GM12892 (cell line): ENCODE results near the gene SMPX.

Experiments used
- DNase-seq: peaks from one replicate; pipeline ENCODE4 v3.0.0; 2011; ENCODE audit not compliant: insufficient read length
- FAIRE-seq: peaks from 2 replicates; lab custom pipeline; 2011; peaks lifted over from hg19 to GRCh38; lab: Jason Lieb, UNC
- POLR2A ChIP-seq: IDR thresholded peaks from 2 replicates; pipeline ENCODE4 v1.6.1; 2011; ENCODE audit warnings: low read depth, low read length, control low read depth
- POLR2AphosphoS5 ChIP-seq: IDR thresholded peaks from 2 replicates; pipeline ENCODE4 v1.6.1; 2011; ENCODE audit warnings: low read depth, low read length, control low read depth
- TAF1 ChIP-seq: IDR thresholded peaks from 2 replicates; pipeline ENCODE4 v1.6.1; 2011; ENCODE audit warnings: low read depth, mild to moderate bottlenecking, control low read depth, low read length, borderline replicate concordance

SMPX gene

DNA sequence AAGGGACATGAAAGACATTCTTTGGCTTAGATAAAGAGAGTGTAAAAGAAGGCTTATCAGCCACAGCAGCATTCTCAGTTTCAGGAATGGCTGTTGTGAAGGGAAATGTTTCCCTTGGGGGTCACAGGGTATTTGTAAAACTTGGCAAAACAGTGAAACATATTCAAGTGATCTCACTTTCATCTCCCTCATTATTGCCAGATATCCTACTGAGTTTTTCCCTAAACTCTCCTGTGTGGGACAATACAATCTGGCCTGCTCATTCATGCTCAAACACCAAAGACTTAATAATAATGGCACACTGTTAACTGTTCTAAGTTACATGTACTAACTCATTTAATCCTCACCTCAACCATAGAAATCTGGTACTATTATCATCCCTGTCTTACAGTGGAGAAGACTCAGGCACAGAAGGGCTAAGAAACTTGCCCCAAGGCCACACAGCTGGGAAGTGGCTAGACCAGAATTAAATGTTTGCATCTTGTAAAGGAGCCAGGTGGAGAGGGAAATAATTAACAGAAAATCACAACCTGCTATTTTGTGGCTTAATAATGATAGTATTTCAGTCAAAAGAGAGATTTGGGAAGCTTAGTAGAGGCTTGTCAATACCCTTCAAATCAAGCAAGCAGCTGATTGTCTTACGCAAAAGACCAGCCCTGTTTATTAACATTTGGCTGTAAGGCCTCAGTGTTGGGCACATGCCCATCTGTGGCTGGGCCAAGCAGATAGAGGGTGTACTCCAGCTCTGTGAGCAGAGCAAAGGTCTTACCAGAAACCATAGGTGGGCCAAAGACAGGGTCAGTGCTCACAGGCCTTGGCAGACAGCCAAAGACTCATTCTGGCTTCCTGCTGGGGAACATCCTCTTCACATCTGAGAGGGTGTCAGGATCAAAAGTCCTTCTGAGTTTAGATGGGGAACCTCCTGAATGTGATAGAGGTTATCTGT lies 17.3 kb downstream of the SMPX start:
- no peak for FAIRE-seq
- no peak for DNase-seq
- no peak for TF ChIP-seq POLR2AphosphoS5
- TF ChIP-seq POLR2A = no peak
- no peak for TF ChIP-seq TAF1

DNA sequence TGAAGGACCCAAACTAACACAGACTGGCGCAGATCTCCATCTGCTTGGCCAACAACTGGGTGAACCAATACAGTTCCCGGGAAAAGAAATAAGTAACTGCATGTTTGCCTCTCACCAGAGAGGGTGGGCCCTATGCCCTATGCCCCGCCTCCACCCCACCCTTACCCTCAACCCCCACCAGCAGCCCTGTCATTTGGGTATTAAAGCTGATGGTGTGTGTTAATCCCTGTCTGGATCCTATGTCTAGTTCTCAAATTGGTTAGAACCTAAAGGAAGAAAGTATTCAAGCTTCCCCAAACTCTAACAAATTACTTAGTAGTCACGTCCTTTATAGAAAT lies 19.0 kb downstream of the SMPX start:
- TF ChIP-seq TAF1 = no peak
- TF ChIP-seq POLR2AphosphoS5 = no peak
- FAIRE-seq (no peak), DNase-seq (no peak)

- FAIRE-seq (no peak), DNase-seq (no peak)
- TF ChIP-seq TAF1 (no peak), POLR2AphosphoS5 (no peak), POLR2A (no peak)
Measured at GRCh38 chrX:21738210-21738949, 19.5 kb downstream of the SMPX start.

DNA sequence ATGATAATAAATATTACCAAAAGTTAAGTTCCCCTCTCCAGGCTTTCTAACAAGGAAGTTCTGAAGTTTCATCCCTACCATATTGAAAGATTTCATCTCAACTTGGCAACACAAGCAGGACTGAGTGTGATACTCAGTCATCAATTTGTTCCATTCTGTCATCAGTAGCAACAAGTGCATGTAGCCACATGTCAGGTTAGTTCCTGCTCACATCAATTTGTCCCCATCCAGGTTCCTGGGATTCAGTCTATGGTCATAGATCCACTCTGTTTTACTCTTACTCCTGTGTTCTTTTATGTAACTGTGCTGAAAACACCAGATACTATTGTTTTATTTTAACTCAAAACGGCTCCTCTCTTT lies 22.2 kb downstream of the SMPX start:
- DNase-seq (no peak), FAIRE-seq (no peak)
- no peak for TF ChIP-seq POLR2AphosphoS5
- no peak for TF ChIP-seq POLR2A
- no peak for TF ChIP-seq TAF1

DNA sequence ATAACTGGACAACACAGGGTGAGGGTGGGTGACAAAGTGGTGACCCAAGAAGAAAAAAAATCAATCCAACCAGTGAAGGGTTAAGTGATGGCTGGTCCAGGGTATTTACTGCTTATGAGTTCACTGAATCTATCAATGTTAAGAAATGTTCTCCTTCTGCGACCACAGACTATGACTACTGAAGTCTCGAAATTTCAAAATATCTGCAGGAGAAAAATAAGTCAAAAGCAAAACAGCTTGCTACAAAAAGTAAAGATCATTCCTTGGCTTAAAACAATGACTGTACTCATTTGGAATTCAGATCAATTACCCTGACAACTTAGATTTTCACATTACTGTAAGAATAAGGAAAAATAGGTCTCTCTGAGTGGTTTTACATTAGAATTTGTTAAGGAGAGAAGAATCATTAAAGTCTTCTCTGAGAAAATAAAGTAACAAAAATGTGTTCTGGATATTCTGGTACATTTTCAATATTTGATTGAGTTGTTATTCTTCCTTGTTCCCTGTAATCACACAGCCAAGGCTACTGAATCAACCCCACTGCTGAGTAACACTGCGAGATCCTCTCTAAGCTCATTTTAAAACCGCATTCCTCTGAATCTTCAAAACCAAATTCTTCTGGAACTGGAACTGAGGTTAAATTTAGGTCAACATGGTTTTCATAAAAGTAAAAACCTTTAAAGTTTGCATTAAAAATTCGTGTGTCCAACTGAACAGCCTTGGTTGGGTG lies 22.7 kb downstream of the SMPX start:
- TF ChIP-seq POLR2A (no peak), POLR2AphosphoS5 (no peak), TAF1 (no peak)
- no peak for FAIRE-seq
- DNase-seq = no peak

DNA sequence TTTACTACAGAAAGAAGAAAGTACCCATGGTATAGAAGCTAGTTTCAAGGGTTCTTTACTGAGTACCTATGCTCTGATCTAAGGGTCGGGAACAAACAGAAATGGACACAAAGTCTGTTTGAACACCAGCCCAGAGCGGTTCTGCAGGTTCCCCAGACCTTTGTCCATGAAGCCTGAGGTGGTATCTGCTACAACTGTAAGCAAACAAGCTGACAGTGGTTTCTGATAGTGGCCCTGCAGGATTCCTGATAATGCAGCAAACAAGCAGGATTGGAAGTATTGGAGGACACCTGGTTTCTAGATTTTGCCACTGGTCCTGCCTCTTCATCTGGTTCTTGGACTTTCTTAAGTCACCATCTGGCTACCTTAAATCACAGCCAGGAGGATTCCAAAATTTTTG lies 23.7 kb downstream of the SMPX start:
- TF ChIP-seq TAF1 (no peak), POLR2A (no peak), POLR2AphosphoS5 (no peak)
- FAIRE-seq (no peak), DNase-seq (no peak)

DNA sequence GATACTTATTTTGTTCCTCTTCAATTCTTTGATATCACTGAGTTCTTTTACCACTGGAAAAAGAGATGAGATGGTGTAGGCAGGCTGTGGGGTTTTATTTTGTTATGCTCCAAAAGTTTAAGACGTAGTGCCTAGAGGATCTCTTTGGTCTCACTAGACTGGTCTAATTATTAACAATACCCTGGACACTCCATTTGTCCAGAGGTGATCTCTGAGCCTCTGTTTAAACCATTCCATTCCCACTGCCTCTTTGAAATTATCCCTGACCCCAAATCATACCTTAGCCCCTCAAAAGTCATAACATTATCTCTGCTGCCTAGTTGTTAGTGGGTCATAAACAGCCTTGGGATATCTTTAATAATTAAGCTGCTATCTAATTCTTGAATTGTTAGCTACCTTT lies 24.2 kb downstream of the SMPX start:
- no peak for DNase-seq
- FAIRE-seq = no peak
- TF ChIP-seq TAF1 = no peak
- no peak for TF ChIP-seq POLR2A
- TF ChIP-seq POLR2AphosphoS5 = no peak

DNA sequence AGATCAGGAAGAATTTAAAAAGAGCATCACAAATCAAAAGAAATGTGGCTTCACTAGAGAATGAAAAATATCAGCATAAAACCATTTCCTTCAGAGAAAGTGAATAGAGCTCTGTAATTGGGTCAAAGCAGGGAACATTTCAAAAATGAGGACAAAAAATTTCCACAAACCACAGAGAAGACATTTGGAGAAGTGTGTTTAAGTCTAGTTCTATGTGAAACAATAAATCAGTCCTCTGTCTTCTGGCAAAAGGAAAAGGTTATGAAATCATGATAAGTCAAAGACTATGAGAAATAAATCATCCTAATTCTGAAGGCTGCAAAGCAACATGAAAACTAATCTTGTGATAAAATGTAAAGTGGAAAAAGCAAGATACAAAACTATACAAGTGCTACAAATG lies 27.9 kb downstream of the SMPX start:
- no peak for DNase-seq
- TF ChIP-seq TAF1 (no peak), POLR2AphosphoS5 (no peak)
- no peak for FAIRE-seq

GRCh38 chrX:21728276-21728968 lies 29.5 kb downstream of the SMPX start:
- no peak for FAIRE-seq
- no peak for DNase-seq
- TF ChIP-seq TAF1 = no peak
- TF ChIP-seq POLR2A = no peak
- TF ChIP-seq POLR2AphosphoS5 = no peak

GRCh38 chrX:21725916-21726315 lies 32.0 kb downstream of the SMPX start:
- DNase-seq (no peak), FAIRE-seq (no peak)
- TF ChIP-seq POLR2AphosphoS5 (no peak), POLR2A (no peak), TAF1 (no peak)

DNA sequence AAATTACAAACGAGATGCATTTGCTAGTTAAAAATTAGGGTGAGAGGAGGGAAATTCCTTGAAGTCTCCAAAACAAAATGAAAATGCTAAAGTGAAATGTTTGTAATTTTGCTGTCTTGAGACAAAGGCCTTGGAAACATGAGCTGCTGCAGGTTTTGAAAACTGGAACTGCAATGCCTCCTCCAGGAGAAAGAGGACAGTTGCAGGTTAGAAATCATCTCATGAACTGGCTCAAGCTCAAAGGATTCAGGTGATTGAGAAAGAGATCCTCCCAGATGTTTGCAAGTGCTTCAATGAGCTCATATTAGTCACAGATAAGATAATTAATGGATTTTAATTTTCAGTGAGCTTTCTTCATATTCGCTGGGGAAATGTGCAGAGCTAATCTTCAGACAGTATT lies 32.4 kb downstream of the SMPX start:
- no peak for FAIRE-seq
- DNase-seq = no peak
- no peak for TF ChIP-seq TAF1
- TF ChIP-seq POLR2A = no peak
- no peak for TF ChIP-seq POLR2AphosphoS5

DNA sequence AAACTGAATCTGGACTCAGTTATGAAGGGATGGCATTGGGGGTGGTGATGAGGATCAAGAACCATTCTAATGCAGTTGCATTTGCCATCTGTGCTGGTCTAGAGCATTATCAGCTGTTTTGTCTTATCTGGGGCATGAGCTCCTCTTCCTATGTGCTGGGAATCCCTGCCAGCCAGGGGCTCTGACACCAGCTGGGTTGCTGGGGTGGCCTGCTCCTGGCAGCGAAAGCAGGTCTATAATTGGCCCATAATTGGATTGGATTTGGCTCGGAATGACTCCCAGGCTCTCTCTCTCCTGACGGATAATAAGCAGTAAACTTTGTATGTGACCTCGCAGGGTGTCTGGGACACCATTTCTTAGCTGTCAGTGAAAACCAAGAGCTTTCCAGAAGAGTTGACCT lies 34.1 kb downstream of the SMPX start:
- TF ChIP-seq POLR2A (no peak), POLR2AphosphoS5 (no peak), TAF1 (no peak)
- FAIRE-seq (no peak), DNase-seq (no peak)
